ENCODE data around the gene TNNC2.

TNNC2 gene

DNA sequence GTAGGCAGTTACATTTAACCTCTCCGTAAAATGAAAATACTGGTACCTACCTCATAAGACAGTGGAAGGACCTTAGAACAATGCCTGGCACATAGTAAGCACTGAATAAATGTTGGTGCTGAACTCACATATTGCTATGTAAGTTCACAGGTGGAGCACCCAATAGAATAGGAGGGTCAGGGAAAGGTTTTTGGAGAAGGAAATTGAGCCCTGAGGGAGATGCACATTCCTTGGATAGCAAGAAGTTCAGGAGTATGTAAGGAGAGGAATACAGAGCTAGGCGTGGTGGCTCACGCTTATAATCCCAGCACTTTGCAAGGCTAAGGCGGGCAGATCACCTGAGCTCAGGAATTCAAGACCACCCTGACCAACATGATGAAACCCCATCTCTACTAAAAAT, 7.6 kb downstream of the TNNC2 start:
- no peak for DNase-seq (ENCODE audit: low read depth in 1 of 2, low spot score in 1 of 2)
- H3K27me3 ChIP-seq (ENCODE audit: insufficient read depth, poor library complexity, severe bottlenecking) = peaks cover 9% of the 10 kb centered on the region
- TF ChIP-seq, protein P1, sequence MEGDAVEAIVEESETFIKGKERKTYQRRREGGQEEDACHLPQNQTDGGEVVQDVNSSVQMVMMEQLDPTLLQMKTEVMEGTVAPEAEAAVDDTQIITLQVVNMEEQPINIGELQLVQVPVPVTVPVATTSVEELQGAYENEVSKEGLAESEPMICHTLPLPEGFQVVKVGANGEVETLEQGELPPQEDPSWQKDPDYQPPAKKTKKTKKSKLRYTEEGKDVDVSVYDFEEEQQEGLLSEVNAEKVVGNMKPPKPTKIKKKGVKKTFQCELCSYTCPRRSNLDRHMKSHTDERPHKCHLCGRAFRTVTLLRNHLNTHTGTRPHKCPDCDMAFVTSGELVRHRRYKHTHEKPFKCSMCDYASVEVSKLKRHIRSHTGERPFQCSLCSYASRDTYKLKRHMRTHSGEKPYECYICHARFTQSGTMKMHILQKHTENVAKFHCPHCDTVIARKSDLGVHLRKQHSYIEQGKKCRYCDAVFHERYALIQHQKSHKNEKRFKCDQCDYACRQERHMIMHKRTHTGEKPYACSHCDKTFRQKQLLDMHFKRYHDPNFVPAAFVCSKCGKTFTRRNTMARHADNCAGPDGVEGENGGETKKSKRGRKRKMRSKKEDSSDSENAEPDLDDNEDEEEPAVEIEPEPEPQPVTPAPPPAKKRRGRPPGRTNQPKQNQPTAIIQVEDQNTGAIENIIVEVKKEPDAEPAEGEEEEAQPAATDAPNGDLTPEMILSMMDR (IDR thresholded peaks at IDR 0.05; ENCODE audit: insufficient read depth, low read length) = no peak
- no peak for TF ChIP-seq POLR2AphosphoS5 (IDR thresholded peaks at IDR 0.05; ENCODE audit: low read depth)
- TF ChIP-seq, protein P2, sequence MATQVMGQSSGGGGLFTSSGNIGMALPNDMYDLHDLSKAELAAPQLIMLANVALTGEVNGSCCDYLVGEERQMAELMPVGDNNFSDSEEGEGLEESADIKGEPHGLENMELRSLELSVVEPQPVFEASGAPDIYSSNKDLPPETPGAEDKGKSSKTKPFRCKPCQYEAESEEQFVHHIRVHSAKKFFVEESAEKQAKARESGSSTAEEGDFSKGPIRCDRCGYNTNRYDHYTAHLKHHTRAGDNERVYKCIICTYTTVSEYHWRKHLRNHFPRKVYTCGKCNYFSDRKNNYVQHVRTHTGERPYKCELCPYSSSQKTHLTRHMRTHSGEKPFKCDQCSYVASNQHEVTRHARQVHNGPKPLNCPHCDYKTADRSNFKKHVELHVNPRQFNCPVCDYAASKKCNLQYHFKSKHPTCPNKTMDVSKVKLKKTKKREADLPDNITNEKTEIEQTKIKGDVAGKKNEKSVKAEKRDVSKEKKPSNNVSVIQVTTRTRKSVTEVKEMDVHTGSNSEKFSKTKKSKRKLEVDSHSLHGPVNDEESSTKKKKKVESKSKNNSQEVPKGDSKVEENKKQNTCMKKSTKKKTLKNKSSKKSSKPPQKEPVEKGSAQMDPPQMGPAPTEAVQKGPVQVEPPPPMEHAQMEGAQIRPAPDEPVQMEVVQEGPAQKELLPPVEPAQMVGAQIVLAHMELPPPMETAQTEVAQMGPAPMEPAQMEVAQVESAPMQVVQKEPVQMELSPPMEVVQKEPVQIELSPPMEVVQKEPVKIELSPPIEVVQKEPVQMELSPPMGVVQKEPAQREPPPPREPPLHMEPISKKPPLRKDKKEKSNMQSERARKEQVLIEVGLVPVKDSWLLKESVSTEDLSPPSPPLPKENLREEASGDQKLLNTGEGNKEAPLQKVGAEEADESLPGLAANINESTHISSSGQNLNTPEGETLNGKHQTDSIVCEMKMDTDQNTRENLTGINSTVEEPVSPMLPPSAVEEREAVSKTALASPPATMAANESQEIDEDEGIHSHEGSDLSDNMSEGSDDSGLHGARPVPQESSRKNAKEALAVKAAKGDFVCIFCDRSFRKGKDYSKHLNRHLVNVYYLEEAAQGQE (IDR thresholded peaks at IDR 0.05; ENCODE audit: insufficient replicate concordance, low read depth) = no peak
- TF ChIP-seq SPI1 (IDR thresholded peaks at IDR 0.05; ENCODE audit: borderline replicate concordance, low read depth) = no peak
- no peak for TF ChIP-seq GABPA (IDR thresholded peaks at IDR 0.05; ENCODE audit: low read depth)
- H3K4me3 ChIP-seq (replicated peaks; ENCODE audit: insufficient read depth, low read length) = no peak overlapping the region
- no peak overlapping the region for H3K27ac ChIP-seq (replicated peaks)

DNA sequence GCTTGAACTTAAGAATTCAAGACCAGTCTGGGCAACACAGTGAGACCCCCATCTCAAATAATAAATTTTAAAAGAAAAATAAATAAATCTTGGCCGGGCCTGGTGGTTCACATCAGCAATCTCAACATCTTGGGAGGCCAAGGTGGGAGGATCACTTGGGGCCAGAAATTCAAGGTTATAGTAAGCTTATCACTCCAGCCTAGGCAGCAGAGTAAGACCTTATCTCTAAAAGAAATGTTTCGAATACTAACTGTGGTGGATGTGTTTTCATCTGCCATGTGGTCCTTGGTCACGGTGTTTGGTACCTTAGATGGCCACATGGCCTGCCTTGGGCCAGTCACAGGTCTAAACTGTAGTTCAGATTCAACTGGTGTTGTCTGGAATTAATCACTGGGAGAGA, 8.9 kb downstream of the TNNC2 start:
- H3K27me3 ChIP-seq (ENCODE audit: insufficient read depth, poor library complexity, severe bottlenecking) = peaks cover 6% of the 10 kb centered on the region
- no peak overlapping the region for H3K27ac ChIP-seq (replicated peaks)
- no peak for DNase-seq (ENCODE audit: low read depth in 1 of 2, low spot score in 1 of 2)
- H3K4me3 ChIP-seq (replicated peaks; ENCODE audit: insufficient read depth, low read length) = no peak overlapping the region
- TF ChIP-seq, protein P2 (IDR thresholded peaks at IDR 0.05; ENCODE audit: insufficient replicate concordance, low read depth) = no peak
- TF ChIP-seq, protein P1 (IDR thresholded peaks at IDR 0.05; ENCODE audit: insufficient read depth, low read length) = no peak
- no peak for TF ChIP-seq POLR2AphosphoS5 (IDR thresholded peaks at IDR 0.05; ENCODE audit: low read depth)
- TF ChIP-seq GABPA (IDR thresholded peaks at IDR 0.05; ENCODE audit: low read depth) = no peak
- no peak for TF ChIP-seq SPI1 (IDR thresholded peaks at IDR 0.05; ENCODE audit: borderline replicate concordance, low read depth)

- Histone ChIP-seq H3K27ac (replicated peaks) (no peak overlapping the region), H3K4me3 (replicated peaks; ENCODE audit: insufficient read depth, low read length) (no peak overlapping the region), H3K27me3 (ENCODE audit: insufficient read depth, poor library complexity, severe bottlenecking) (no peaks in the 10 kb centered on the region)
- no peak for DNase-seq (ENCODE audit: low read depth in 1 of 2, low spot score in 1 of 2)
- no peak for TF ChIP-seq GABPA (IDR thresholded peaks at IDR 0.05; ENCODE audit: low read depth)
- TF ChIP-seq, protein P1 (IDR thresholded peaks at IDR 0.05; ENCODE audit: insufficient read depth, low read length) = no peak
- no peak for TF ChIP-seq POLR2AphosphoS5 (IDR thresholded peaks at IDR 0.05; ENCODE audit: low read depth)
- no peak for TF ChIP-seq SPI1 (IDR thresholded peaks at IDR 0.05; ENCODE audit: borderline replicate concordance, low read depth)
These were observed 9.5 kb downstream of the TNNC2 start for GRCh38 chr20:45817376-45818194.

All from HL-60 (cell line).